Neural cell (in vitro differentiated cells): ENCODE measurements around the gene HECW1. TPM values are rescaled to one million over a fixed set of nuclear protein-coding genes. Genes with fewer than 3 reads are reported as not detected.

Experiments used
- H2AFZ ChIP-seq: fragments of 200-600, 300-800 bp; sonication (generic), shearing (Covaris generic); 2 replicates; pipeline ENCODE4 v1.6.0; 2014; ENCODE audit warnings: low read depth, mild to moderate bottlenecking, antibody characterized with exemption, low read length, moderate library complexity
- H3F3A ChIP-seq: fragments of 200-600 bp; shearing (Covaris generic); 2 replicates; pipeline ENCODE4 v1.6.1; 2016; ENCODE audit warnings: mild to moderate bottlenecking, moderate library complexity, mixed read lengths, antibody characterized with exemption, low read length; ENCODE audit not compliant: insufficient read depth, poor library complexity, severe bottlenecking
- H3K27ac ChIP-seq: fragments of 200-600, 300-800 bp; sonication (generic), shearing (Covaris generic); 2 replicates; pipeline ENCODE4 v1.5.1; 2014; ENCODE audit warnings: mild to moderate bottlenecking, low read length, moderate library complexity
- H3K27me3 ChIP-seq: fragments of 300-800, 200-600 bp; sonication (generic), shearing (Covaris generic); 2 replicates; pipeline ENCODE4 v1.6.0; 2014; ENCODE audit warnings: mild to moderate bottlenecking, low read depth, low read length, moderate library complexity; ENCODE audit not compliant: insufficient read depth
- H3K36me3 ChIP-seq: fragments of 300-800, 200-600 bp; sonication (generic), shearing (Covaris generic); 2 replicates; pipeline ENCODE4 v1.5.1; 2014; ENCODE audit warnings: mild to moderate bottlenecking, antibody characterized with exemption, low read length, moderate library complexity; ENCODE audit not compliant: insufficient read depth
- H3K4me2 ChIP-seq: fragments of 300-800, 200-600 bp; sonication (generic), shearing (Covaris generic); 2 replicates; pipeline ENCODE4 v1.6.0; 2014; ENCODE audit warnings: mild to moderate bottlenecking, low read length
- H3K4me3 ChIP-seq: fragments of 300-800, 200-600 bp; sonication (generic), shearing (Covaris generic); 2 replicates; pipeline ENCODE4 v1.5.1; 2014; ENCODE audit warnings: mild to moderate bottlenecking, low read length, moderate library complexity
- H3K79me2 ChIP-seq: fragments of 200-600 bp; shearing (Covaris generic); replicated peaks from 2 replicates; pipeline ENCODE4 v1.6.0; 2014; ENCODE audit warnings: mild to moderate bottlenecking, low read length, moderate library complexity; ENCODE audit not compliant: insufficient read depth
- H3K9ac ChIP-seq: fragments of 300-800, 200-600 bp; sonication (generic), shearing (Covaris generic); 2 replicates; pipeline ENCODE4 v1.6.1; 2016; ENCODE audit warnings: mild to moderate bottlenecking, low read length, mixed read lengths
- H3K9me2 ChIP-seq: fragments of 200-600 bp; shearing (Covaris generic); 2 replicates; pipeline ENCODE4 v1.6.1; 2016; ENCODE audit warnings: mild to moderate bottlenecking, low read length, mixed read lengths; ENCODE audit not compliant: insufficient read depth
- H3K9me3 ChIP-seq: fragments of 200-600, 300-800 bp; sonication (generic), shearing (Covaris generic); 2 replicates; pipeline ENCODE4 v1.6.1; 2016; ENCODE audit warnings: mild to moderate bottlenecking, mixed run types, low read length, moderate library complexity, mixed read lengths
- H4K20me1 ChIP-seq: fragments of 200-600 bp; shearing (Covaris generic); 2 replicates; pipeline ENCODE4 v1.6.1; 2016; ENCODE audit warnings: mild to moderate bottlenecking, mixed run types; ENCODE audit not compliant: insufficient read depth
- EP300 ChIP-seq: fragments of 450-650 bp; conservative IDR thresholded peaks from 2 replicates; pipeline ENCODE4 v1.6.1; 2014; ENCODE audit warnings: antibody characterized with exemption, mild to moderate bottlenecking, moderate library complexity; ENCODE audit not compliant: poor library complexity, severe bottlenecking
- EZH2 ChIP-seq: fragments of 200-600, 300-800 bp; shearing (Covaris generic), sonication (generic); IDR thresholded peaks from 2 replicates; pipeline ENCODE4 v1.6.1; 2014; ENCODE audit warnings: antibody characterized with exemption, low read length, borderline replicate concordance, mild to moderate bottlenecking; ENCODE audit not compliant: insufficient read depth, poor library complexity, severe bottlenecking
- MXI1 ChIP-seq: fragments of 450-650 bp; conservative IDR thresholded peaks from 2 replicates; pipeline ENCODE4 v1.6.1; 2014; ENCODE audit warnings: antibody characterized with exemption, mild to moderate bottlenecking; ENCODE audit not compliant: poor library complexity, severe bottlenecking
- POLR2AphosphoS5 ChIP-seq: IDR thresholded peaks from 2 replicates; pipeline ENCODE4 v1.6.1; 2012
- RAD21 ChIP-seq: fragments of 450-650 bp; conservative IDR thresholded peaks from 2 replicates; pipeline ENCODE4 v1.6.1; 2014; ENCODE audit warnings: antibody characterized with exemption, mild to moderate bottlenecking, moderate library complexity
- REST ChIP-seq: IDR thresholded peaks from 2 replicates; pipeline ENCODE4 v1.6.1; 2012; ENCODE audit warnings: borderline replicate concordance
- SMC3 ChIP-seq: fragments of 450-650 bp; conservative IDR thresholded peaks from 2 replicates; pipeline ENCODE4 v1.6.1; 2014; ENCODE audit warnings: antibody characterized with exemption, mild to moderate bottlenecking, moderate library complexity; ENCODE audit not compliant: poor library complexity
- TAF1 ChIP-seq: IDR thresholded peaks from 2 replicates; pipeline ENCODE4 v1.6.1; 2012; ENCODE audit warnings: low read depth
- polyA plus RNA-seq: library from polyadenylated mRNA; depleted of rRNA; stranded (reverse); fragments of >200 nt; gene quantifications from 2 replicates; pipeline ENCODE4 v1.2.3, GENCODE V29; 2014
- TF ChIP-seq, protein P1 (sequence below): fragments of 450-650 bp; IDR thresholded peaks from 2 replicates; pipeline ENCODE4 v1.5.1; 2014; ENCODE audit warnings: antibody characterized with exemption, mild to moderate bottlenecking, moderate library complexity; ENCODE audit not compliant: poor library complexity, severe bottlenecking

HECW1 gene
- polyA plus RNA-seq, 1 donor from 2014 or later = 13.8 TPM

DNA sequence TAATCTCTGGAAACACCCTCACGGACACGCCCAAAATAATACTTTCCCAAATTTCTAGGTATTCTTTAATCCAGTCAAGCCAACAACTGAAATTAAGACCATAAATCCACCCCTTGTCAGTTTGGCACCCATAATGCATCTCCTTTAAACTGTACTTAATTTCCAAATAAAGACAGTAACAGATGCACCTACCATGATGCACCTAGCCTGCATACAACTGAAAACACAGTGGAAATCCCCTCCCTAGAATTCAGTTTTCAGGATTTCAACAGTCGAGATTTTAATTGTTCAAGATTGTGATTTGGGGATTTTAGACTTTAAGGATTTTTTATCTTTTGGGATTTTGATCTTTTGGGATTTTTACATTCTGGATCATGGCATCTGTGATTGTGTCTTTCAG, 487.6 kb downstream of the HECW1 start:
- H4K20me1 ChIP-seq = no peaks in the 10 kb centered on the region
- no peaks in the 10 kb centered on the region for H3K9me2 ChIP-seq

GRCh38 chr7:43602256-43602655, 489.8 kb downstream of the HECW1 start:
- Histone ChIP-seq H3K4me2 (no peak overlapping the region), H3K4me3 (no peak overlapping the region), H3K9me2 (no peaks in the 10 kb centered on the region), H2AFZ (no peak overlapping the region), H3K36me3 (no peaks in the 10 kb centered on the region), H3K27me3 (no peaks in the 10 kb centered on the region), H3K9ac (no peak overlapping the region), H3K9me3 (no peaks in the 10 kb centered on the region), H3K27ac (no peak overlapping the region), H3F3A (no peaks in the 10 kb centered on the region), H3K79me2 (no peaks in the 10 kb centered on the region), H4K20me1 (no peaks in the 10 kb centered on the region)
- TF ChIP-seq MXI1 = no peak
- TF ChIP-seq REST = no peak
- no peak for TF ChIP-seq TAF1
- no peak for TF ChIP-seq SMC3
- no peak for TF ChIP-seq RAD21
- TF ChIP-seq, protein P1, sequence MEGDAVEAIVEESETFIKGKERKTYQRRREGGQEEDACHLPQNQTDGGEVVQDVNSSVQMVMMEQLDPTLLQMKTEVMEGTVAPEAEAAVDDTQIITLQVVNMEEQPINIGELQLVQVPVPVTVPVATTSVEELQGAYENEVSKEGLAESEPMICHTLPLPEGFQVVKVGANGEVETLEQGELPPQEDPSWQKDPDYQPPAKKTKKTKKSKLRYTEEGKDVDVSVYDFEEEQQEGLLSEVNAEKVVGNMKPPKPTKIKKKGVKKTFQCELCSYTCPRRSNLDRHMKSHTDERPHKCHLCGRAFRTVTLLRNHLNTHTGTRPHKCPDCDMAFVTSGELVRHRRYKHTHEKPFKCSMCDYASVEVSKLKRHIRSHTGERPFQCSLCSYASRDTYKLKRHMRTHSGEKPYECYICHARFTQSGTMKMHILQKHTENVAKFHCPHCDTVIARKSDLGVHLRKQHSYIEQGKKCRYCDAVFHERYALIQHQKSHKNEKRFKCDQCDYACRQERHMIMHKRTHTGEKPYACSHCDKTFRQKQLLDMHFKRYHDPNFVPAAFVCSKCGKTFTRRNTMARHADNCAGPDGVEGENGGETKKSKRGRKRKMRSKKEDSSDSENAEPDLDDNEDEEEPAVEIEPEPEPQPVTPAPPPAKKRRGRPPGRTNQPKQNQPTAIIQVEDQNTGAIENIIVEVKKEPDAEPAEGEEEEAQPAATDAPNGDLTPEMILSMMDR = no peak
- no peak for TF ChIP-seq EZH2
- no peak for TF ChIP-seq EP300

More for the DNA sequence above, 487.6 kb downstream of the HECW1 start:
- no peaks in the 10 kb centered on the region for H3K36me3 ChIP-seq
- H3K4me2 ChIP-seq = no peak overlapping the region
- H3K27ac ChIP-seq = no peak overlapping the region
- H3K4me3 ChIP-seq = no peak overlapping the region
- no peaks in the 10 kb centered on the region for H3K27me3 ChIP-seq
- no peaks in the 10 kb centered on the region for H3F3A ChIP-seq
- no peaks in the 10 kb centered on the region for H3K79me2 ChIP-seq
- no peaks in the 10 kb centered on the region for H3K9me3 ChIP-seq
- no peak for TF ChIP-seq EP300
- TF ChIP-seq REST = no peak
- no peak for TF ChIP-seq TAF1
- TF ChIP-seq, protein P1 = no peak
- TF ChIP-seq POLR2AphosphoS5 = no peak
- TF ChIP-seq EZH2 = no peak
- no peak for TF ChIP-seq SMC3
- no peak for TF ChIP-seq MXI1
- TF ChIP-seq RAD21 = no peak
- H3K9ac ChIP-seq = no peak overlapping the region
- H2AFZ ChIP-seq = no peak overlapping the region
